Endothelial cell of umbilical vein (primary cell): ENCODE measurements around the gene RADIL. TPM values are rescaled to one million over a fixed set of nuclear protein-coding genes. Genes with fewer than 3 reads are reported as not detected.
A peak's percentile ranks its signal among the peaks of the same experiment; 100 is the strongest.

ENCODE experiments used
- BruUV-seq: library from RNA; stranded (reverse); fragments of 400-500 nt; replicated peaks from 2 replicates; lab custom pipeline; 2021; lab: Mats Ljungman, UMichigan
- CTCF ChIA-PET: fragments of 300-600, 350-600 bp; sonication (Branson Sonifier 250); formaldehyde crosslinking; loops from one replicate; lab custom pipeline; 2021; ENCODE audit warnings: antibody characterized with exemption, inconsistent platforms; lab: Charles Lee
- POLR2A ChIA-PET: fragments of 300-600, 350-600 bp; sonication (Branson Sonifier 250); formaldehyde crosslinking; loops from one replicate; lab custom pipeline; 2021; ENCODE audit warnings: antibody characterized with exemption, inconsistent platforms; lab: Charles Lee
- DNase-seq: peaks from one replicate; pipeline ENCODE4 v3.0.0-alpha.2; 2011; ENCODE audit warnings: low read depth, low spot score
- FAIRE-seq: peaks from 2 replicates; lab custom pipeline; 2011; peaks lifted over from hg19 to GRCh38; lab: Jason Lieb, UNC
- H2AFZ ChIP-seq: 2 replicates; pipeline ENCODE4 v1.6.0; 2012; ENCODE audit warnings: low read depth, low read length, control low read depth, inconsistent platforms
- H3K27ac ChIP-seq: 2 replicates; pipeline ENCODE4 v1.5.1; 2011; ENCODE audit warnings: low read depth, mild to moderate bottlenecking, control low read depth, low read length, moderate library complexity; ENCODE audit not compliant: insufficient read depth
- H3K27me3 ChIP-seq, 2 experiments: 2 replicates each; pipeline versions ENCODE4 v1.6.0 to v1.6.1; 2011; ENCODE audit warnings: low read length in 2 of 2, mixed read lengths in 1 of 2; ENCODE audit not compliant: control insufficient read depth in 2 of 2, insufficient read depth in 2 of 2
- H3K36me3 ChIP-seq, 2 experiments: 2 replicates in 1 of 2; 3 replicates in 1 of 2; pipeline ENCODE4 v1.5.1; 2011; ENCODE audit warnings: low read length in 2 of 2, mild to moderate bottlenecking in 1 of 2, moderate library complexity in 1 of 2; ENCODE audit not compliant: control insufficient read depth in 2 of 2, insufficient read depth in 2 of 2; ENCODE audit errors: extremely low read depth in 1 of 2
- H3K4me1 ChIP-seq: 3 replicates; pipeline ENCODE4 v1.5.1; 2011; ENCODE audit warnings: mild to moderate bottlenecking, low read length; ENCODE audit not compliant: control insufficient read depth, insufficient read depth; ENCODE audit errors: extremely low read depth
- H3K4me2 ChIP-seq: 2 replicates; pipeline ENCODE4 v1.6.1; 2011; ENCODE audit warnings: low read length, control low read depth, mixed read lengths; ENCODE audit not compliant: insufficient read depth
- H3K4me3 ChIP-seq, 3 experiments: fragments of 200-600 bp in 1 of 3; sonication (generic), shearing (Covaris generic) in 1 of 3; replicated peaks in 1 of 3; 2 replicates each; pipeline ENCODE4 v1.5.1; 2011 to 2016; ENCODE audit warnings: control low read depth in 3 of 3, low read length in 3 of 3, mild to moderate bottlenecking in 2 of 3, inconsistent platforms in 1 of 3, low read depth in 1 of 3, moderate library complexity in 1 of 3; ENCODE audit not compliant: insufficient read depth in 1 of 3
- H3K79me2 ChIP-seq: 2 replicates; pipeline ENCODE4 v1.6.0; 2012; ENCODE audit warnings: low read length, inconsistent platforms; ENCODE audit not compliant: control insufficient read depth, insufficient read depth
- H3K9ac ChIP-seq: replicated peaks from 2 replicates; pipeline ENCODE3; 2011; ENCODE audit warnings: low read length, control low read depth; ENCODE audit not compliant: insufficient read depth; ENCODE audit errors: extremely low read depth
- H3K9me1 ChIP-seq: replicated peaks from 3 replicates; pipeline ENCODE4 v1.6.0; 2011; ENCODE audit warnings: mild to moderate bottlenecking, low read length; ENCODE audit not compliant: control insufficient read depth, insufficient read depth; ENCODE audit errors: extremely low read depth
- H3K9me3 ChIP-seq: replicated peaks from 2 replicates; pipeline ENCODE4 v1.5.1; 2012; ENCODE audit warnings: low read length, inconsistent platforms; ENCODE audit not compliant: control insufficient read depth, insufficient read depth
- H4K20me1 ChIP-seq: replicated peaks from 2 replicates; pipeline ENCODE3; 2011; ENCODE audit warnings: mild to moderate bottlenecking, low read length; ENCODE audit not compliant: control insufficient read depth, insufficient read depth; ENCODE audit errors: extremely low read depth
- EZH2 ChIP-seq: IDR thresholded peaks from 2 replicates; pipeline ENCODE4 v1.6.1; 2012; ENCODE audit warnings: borderline replicate concordance, low read depth, mild to moderate bottlenecking, moderate library complexity, low read length, inconsistent platforms; ENCODE audit not compliant: severe bottlenecking
- FOS ChIP-seq: IDR thresholded peaks from 2 replicates; pipeline ENCODE4 v1.6.1; 2011; ENCODE audit warnings: mild to moderate bottlenecking, low read length, moderate library complexity, borderline replicate concordance; ENCODE audit not compliant: insufficient read depth
- GATA2 ChIP-seq: IDR thresholded peaks from 2 replicates; pipeline ENCODE4 v1.7.0; 2011; ENCODE audit warnings: low read depth, mild to moderate bottlenecking, moderate library complexity, mixed read lengths, low read length; ENCODE audit not compliant: insufficient read length, insufficient read depth
- JUN ChIP-seq: IDR thresholded peaks from 2 replicates; pipeline ENCODE4 v1.6.1; 2011; ENCODE audit warnings: borderline replicate concordance, low read depth; ENCODE audit not compliant: insufficient read length, insufficient read depth
- MYC ChIP-seq: IDR thresholded peaks from one replicate; pipeline ENCODE4 v1.6.1; 2011; ENCODE audit warnings: mild to moderate bottlenecking, low read depth, low read length
- POLR2A ChIP-seq: IDR thresholded peaks from 2 replicates; pipeline ENCODE4 v1.6.1; 2012; ENCODE audit warnings: low read depth, mild to moderate bottlenecking, control low read depth, low read length
- POLR2AphosphoS5 ChIP-seq: IDR thresholded peaks from 2 replicates; pipeline ENCODE4 v1.6.1; 2012; ENCODE audit warnings: low read depth, mild to moderate bottlenecking, control low read depth, low read length, moderate library complexity; ENCODE audit not compliant: insufficient read depth
- dilution Hi-C: fragments of 300-500 bp; cut with MboI; formaldehyde crosslinking; loops from one replicate; pipeline ENCODE4 v1.15.0; 2019; ENCODE audit warnings: low sequenced_read_pairs; ENCODE audit not compliant: extremely low pct_ligation_motif_present
- intact Hi-C: fragments of 100-400 bp; cut with micrococcal nuclease; formaldehyde crosslinking; loops from one replicate; pipeline ENCODE4 v1.10.0; 2022
- polyA plus RNA-seq, 4 experiments: library from polyadenylated mRNA; depleted of rRNA in 3 of 4; stranded (reverse) in 3 of 4; unstranded in 1 of 4; fragments of >200 nt; gene quantifications; 2 replicates each; pipeline versions ENCODE4 v1.2.1 to v1.2.3, GENCODE V29; 2011 to 2012; ENCODE audit warnings: missing spikeins in 1 of 4
- total RNA-seq: library from RNA; stranded (reverse); gene quantifications from 2 replicates; pipeline ENCODE4 v1.2.3, GENCODE V29; 2021
- TF ChIP-seq, protein P1 (sequence below), 2 donors: IDR thresholded peaks; 1 replicate in 1 of 2; 2 replicates in 1 of 2; pipeline ENCODE4 v1.5.1; 2011; ENCODE audit warnings: low read length in 2 of 2, mild to moderate bottlenecking in 2 of 2, moderate library complexity in 2 of 2, control low read depth in 1 of 2, inconsistent platforms in 1 of 2, low read depth in 1 of 2; ENCODE audit not compliant: insufficient read depth in 1 of 2; ENCODE audit errors: extremely low read depth in 1 of 2
- TF ChIP-seq, protein P2 (sequence below): IDR thresholded peaks from 2 replicates; pipeline ENCODE4 v1.6.1; 2011; ENCODE audit not compliant: insufficient read depth, insufficient read length

Gene RADIL
- total and polyA plus RNA-seq, 2 donors (not counting 3 experiments of a cell fraction or from before 2014, with no cell fraction given) = 1.2 to 2.5 TPM

DNA sequence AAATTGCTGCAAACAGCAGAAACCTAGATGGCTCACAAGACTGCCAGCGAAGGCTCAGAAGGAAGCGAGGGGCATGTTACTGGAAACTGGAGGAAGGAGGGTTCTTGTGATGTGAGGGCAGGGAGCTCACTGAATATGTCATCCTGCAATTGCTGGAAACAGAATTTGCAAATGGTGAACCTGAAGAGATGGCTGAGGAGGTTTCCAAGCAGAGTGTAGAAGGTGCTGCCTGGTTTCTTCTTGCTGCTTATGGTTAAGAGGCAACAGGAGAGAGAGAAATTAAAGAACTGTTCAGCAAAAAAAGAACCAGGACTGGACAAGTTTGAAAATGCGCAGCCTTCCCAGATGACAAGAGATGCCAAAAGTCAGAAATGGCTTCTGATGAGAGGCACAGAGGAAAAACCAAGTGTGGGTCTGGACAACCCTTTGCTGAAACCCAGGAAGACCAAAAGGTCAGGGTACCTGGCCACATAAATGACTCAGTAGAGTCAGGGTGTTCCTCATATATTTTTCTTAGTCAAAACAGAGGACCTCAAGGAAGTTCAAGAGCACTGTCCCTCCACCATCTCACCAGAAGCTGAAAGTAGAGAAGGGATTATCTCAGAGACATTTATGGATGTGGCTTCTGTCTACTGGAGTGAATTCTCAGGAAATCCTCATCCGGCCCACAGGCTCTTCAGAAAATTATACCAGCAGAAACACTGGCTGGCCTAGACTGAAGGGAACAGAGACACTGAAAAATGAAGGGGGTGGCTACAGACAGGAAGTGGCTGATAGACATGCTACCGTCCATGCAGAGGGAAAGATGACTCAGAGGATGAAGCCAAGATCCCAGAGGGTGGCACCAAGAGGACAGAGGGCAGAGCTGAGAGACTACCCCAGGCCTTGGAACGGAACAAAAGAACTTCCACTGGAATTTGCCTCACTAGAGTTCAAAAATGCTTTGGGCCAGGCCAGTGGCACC, 31.8 kb downstream of the RADIL start:
- intact Hi-C loops = no loop called here
- H3K4me3 ChIP-seq = no peak overlapping the region
- H4K20me1 ChIP-seq = no peaks in the 10 kb centered on the region
- H3K9ac ChIP-seq = no peak overlapping the region
- peaks cover 2% of the 10 kb centered on the region for H3K4me1 ChIP-seq
- no peaks in the 10 kb centered on the region for H3K36me3 ChIP-seq
- H3K9me3 ChIP-seq = no peaks in the 10 kb centered on the region
- BruUV-seq = no TSS peak
- CTCF ChIA-PET = interaction anchor here (1.3 to 2.2 kb wide), 2 partner anchors 29 to 32 kb away, joined by 3 to 12 read pairs; partner anchors contain the start of gene RADIL
- H3K4me2 ChIP-seq = no peak overlapping the region
- H3K9me1 ChIP-seq = no peaks in the 10 kb centered on the region
- no peaks in the 10 kb centered on the region for H3K27me3 ChIP-seq
- POLR2A ChIA-PET = no interaction called here
- no peak for DNase-seq
- H2AFZ ChIP-seq = no peak overlapping the region
- no peak for FAIRE-seq
- TF ChIP-seq EZH2 (no peak), MYC (no peak), FOS (peak; percentile 6), JUN (no peak), POLR2A (no peak)
- H3K27ac ChIP-seq = no peak overlapping the region
- dilution Hi-C loops = no loop called here
- H3K79me2 ChIP-seq = no peaks in the 10 kb centered on the region

DNA sequence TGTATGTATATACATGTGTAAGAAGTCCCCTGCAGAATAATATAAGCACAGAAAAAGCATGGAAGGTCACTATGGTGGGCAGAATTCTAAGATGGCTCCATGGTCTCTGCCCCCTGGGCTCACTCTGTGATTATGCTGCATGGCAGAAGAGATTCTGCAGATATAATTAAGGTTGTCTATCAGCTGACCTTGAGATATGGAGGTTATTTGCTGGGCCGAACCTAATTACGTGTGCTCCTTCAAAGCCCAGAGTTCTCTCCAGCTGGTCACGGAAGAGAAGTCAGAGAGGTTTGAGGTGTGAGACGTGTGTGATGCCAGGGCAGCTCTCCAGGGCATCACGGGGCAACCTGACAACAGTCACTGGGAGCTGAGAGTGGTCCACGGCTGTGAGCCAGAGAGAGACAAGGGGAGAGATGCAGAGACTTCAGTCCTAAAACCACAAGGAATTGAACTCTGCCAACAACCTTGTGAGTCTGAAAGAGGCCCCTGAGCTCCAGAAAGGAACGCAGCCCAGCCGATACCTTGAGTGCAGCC, 33.2 kb downstream of the RADIL start:
- H3K9me1 ChIP-seq = no peaks in the 10 kb centered on the region
- H3K9me3 ChIP-seq = no peaks in the 10 kb centered on the region
- FAIRE-seq = no peak
- BruUV-seq = no TSS peak
- no peak overlapping the region for H3K4me3 ChIP-seq
- CTCF ChIA-PET = interaction anchor here (0.8 to 2.2 kb wide), 6 partner anchors 20 to 368 kb away, joined by 3 to 12 read pairs (median 4); partner anchors contain the start of gene RADIL
- H3K36me3 ChIP-seq = no peaks in the 10 kb centered on the region
- no peak for DNase-seq
- no peaks in the 10 kb centered on the region for H4K20me1 ChIP-seq
- H3K79me2 ChIP-seq = no peaks in the 10 kb centered on the region
- H3K27ac ChIP-seq = no peak overlapping the region
- no peak overlapping the region for H3K4me2 ChIP-seq
- TF ChIP-seq MYC = no peak
- TF ChIP-seq GATA2 = no peak
- TF ChIP-seq POLR2A = no peak
- no peak for TF ChIP-seq POLR2AphosphoS5
- no peak for TF ChIP-seq FOS
- TF ChIP-seq JUN = no peak
- TF ChIP-seq, protein P1, sequence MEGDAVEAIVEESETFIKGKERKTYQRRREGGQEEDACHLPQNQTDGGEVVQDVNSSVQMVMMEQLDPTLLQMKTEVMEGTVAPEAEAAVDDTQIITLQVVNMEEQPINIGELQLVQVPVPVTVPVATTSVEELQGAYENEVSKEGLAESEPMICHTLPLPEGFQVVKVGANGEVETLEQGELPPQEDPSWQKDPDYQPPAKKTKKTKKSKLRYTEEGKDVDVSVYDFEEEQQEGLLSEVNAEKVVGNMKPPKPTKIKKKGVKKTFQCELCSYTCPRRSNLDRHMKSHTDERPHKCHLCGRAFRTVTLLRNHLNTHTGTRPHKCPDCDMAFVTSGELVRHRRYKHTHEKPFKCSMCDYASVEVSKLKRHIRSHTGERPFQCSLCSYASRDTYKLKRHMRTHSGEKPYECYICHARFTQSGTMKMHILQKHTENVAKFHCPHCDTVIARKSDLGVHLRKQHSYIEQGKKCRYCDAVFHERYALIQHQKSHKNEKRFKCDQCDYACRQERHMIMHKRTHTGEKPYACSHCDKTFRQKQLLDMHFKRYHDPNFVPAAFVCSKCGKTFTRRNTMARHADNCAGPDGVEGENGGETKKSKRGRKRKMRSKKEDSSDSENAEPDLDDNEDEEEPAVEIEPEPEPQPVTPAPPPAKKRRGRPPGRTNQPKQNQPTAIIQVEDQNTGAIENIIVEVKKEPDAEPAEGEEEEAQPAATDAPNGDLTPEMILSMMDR (IDR thresholded peaks at IDR 0.05; ENCODE audit: extremely low read depth in 1 of 2, insufficient read depth in 1 of 2, low read depth in 1 of 2, low read length in 2 of 2) = no peak
- TF ChIP-seq, protein P2, sequence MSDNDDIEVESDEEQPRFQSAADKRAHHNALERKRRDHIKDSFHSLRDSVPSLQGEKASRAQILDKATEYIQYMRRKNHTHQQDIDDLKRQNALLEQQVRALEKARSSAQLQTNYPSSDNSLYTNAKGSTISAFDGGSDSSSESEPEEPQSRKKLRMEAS = no peak
- no peak for TF ChIP-seq EZH2
- intact Hi-C loops = no loop called here
- H3K9ac ChIP-seq = no peak overlapping the region
- dilution Hi-C loops = no loop called here
- H2AFZ ChIP-seq = no peak overlapping the region
- peaks cover 2% of the 10 kb centered on the region for H3K4me1 ChIP-seq
- POLR2A ChIA-PET = no interaction called here
- peaks cover 0 to under 1% of the 10 kb centered on the region in 2 experiments for H3K27me3 ChIP-seq
